HepG2 (cell line): ENCODE results near the gene UNC13D. TPM values are rescaled to one million over a fixed set of nuclear protein-coding genes. Genes with fewer than 3 reads are reported as not detected.
A peak's percentile ranks its signal among the peaks of the same experiment; 100 is the strongest.

Source experiments
- ATAC-seq: fragments of 200-7000 bp; cut with Tn5 transposase; 3 replicates; pipeline ENCODE4 v1.9.1; 2020; ENCODE audit warnings: mild to moderate bottlenecking, moderate library complexity
- BruUV-seq: library from RNA; stranded (reverse); fragments of 400-500 nt; replicated peaks from 2 replicates; lab custom pipeline; 2021; lab: Mats Ljungman, UMichigan
- CTCF ChIA-PET: fragments of 300-600 bp; formaldehyde crosslinking; extraction: SDS; loops from one replicate; lab custom pipeline; 2021; ENCODE audit warnings: low total read pairs, inconsistent platforms, low intra/inter-chr PET ratio; lab: Yijun Ruan, JAX
- POLR2A ChIA-PET: fragments of 350-600 bp; sonication (Branson Sonifier 250); formaldehyde crosslinking; loops from one replicate; lab custom pipeline; 2020; ENCODE audit warnings: antibody characterized with exemption, inconsistent platforms; lab: Yijun Ruan, JAX
- DNase-seq: peaks from one replicate; pipeline ENCODE4 v3.0.0-alpha.2; 2015; ENCODE audit warnings: low spot score
- FAIRE-seq: peaks from 3 replicates; lab custom pipeline; 2011; peaks lifted over from hg19 to GRCh38; lab: Jason Lieb, UNC
- H2AFZ ChIP-seq: one replicate; pipeline ENCODE4 v1.6.1; 2011; ENCODE audit warnings: low read length, inconsistent platforms
- H3K27ac ChIP-seq: fragments of 300-600 bp; 3 replicates; pipeline ENCODE4 v1.8.0; 2011; ENCODE audit warnings: mixed run types, mild to moderate bottlenecking, mixed read lengths, low read length, inconsistent platforms; ENCODE audit not compliant: insufficient read depth; ENCODE audit errors: extremely low read length
- H3K27me3 ChIP-seq, 2 experiments: fragments of 200-600 bp in 1 of 2; 2 replicates in 1 of 2; 3 replicates in 1 of 2; pipeline versions ENCODE4 v1.6.0 to v1.8.0; 2011; ENCODE audit warnings: low read length in 2 of 2, mild to moderate bottlenecking in 2 of 2, moderate library complexity in 2 of 2, inconsistent platforms in 1 of 2; ENCODE audit not compliant: insufficient read depth in 2 of 2, control insufficient read depth in 1 of 2
- H3K36me3 ChIP-seq, 2 experiments: fragments of 200-600 bp in 1 of 2; replicated peaks in 1 of 2; 2 replicates in 1 of 2; 3 replicates in 1 of 2; pipeline versions ENCODE4 v1.5.1 to v1.8.0; 2011; ENCODE audit warnings: low read length in 2 of 2, inconsistent platforms in 1 of 2; ENCODE audit not compliant: insufficient read depth in 2 of 2, control insufficient read depth in 1 of 2
- H3K4me1 ChIP-seq: 2 replicates; pipeline ENCODE4 v1.5.1; 2012; ENCODE audit warnings: low read length, inconsistent platforms; ENCODE audit not compliant: insufficient read depth
- H3K4me2 ChIP-seq: 2 replicates; pipeline ENCODE4 v1.6.0; 2011; ENCODE audit warnings: low read depth, low read length, inconsistent platforms
- H3K4me3 ChIP-seq, 3 experiments: fragments of 200-600 bp in 1 of 3; sonication (generic), shearing (Covaris generic) in 1 of 3; replicated peaks in 1 of 3; 2 replicates each; pipeline ENCODE4 v1.5.1; 2011 to 2016; ENCODE audit warnings: low read length in 3 of 3, inconsistent platforms in 2 of 3, low read depth in 2 of 3, mild to moderate bottlenecking in 2 of 3, control low read depth in 1 of 3, mixed read lengths in 1 of 3; ENCODE audit not compliant: insufficient read depth in 1 of 3
- H3K79me2 ChIP-seq: one replicate; pipeline ENCODE4 v1.6.1; 2011; ENCODE audit warnings: low read length, inconsistent platforms; ENCODE audit not compliant: insufficient read depth
- H3K9ac ChIP-seq: 2 replicates; pipeline ENCODE4 v1.6.0; 2011; ENCODE audit warnings: mild to moderate bottlenecking, low read depth, low read length, inconsistent platforms; ENCODE audit not compliant: insufficient read depth
- H3K9me3 ChIP-seq: 2 replicates; pipeline ENCODE4 v1.5.1; 2012; ENCODE audit warnings: mild to moderate bottlenecking, low read length
- H4K20me1 ChIP-seq: 2 replicates; pipeline ENCODE4 v1.6.0; 2011; ENCODE audit warnings: inconsistent platforms, mild to moderate bottlenecking, low read length, moderate library complexity; ENCODE audit not compliant: insufficient read depth
- CENPX ChIP-seq: sonication (generic); formaldehyde crosslinking; IDR thresholded peaks from 2 replicates; pipeline ENCODE4 v1.9.0; 2021; ENCODE audit warnings: mild to moderate bottlenecking, missing genetic modification reagents, moderate library complexity
- DRAP1 ChIP-seq: IDR thresholded peaks from 2 replicates; pipeline ENCODE4 v1.6.1; 2016; ENCODE audit warnings: missing genetic modification reagents, missing compliant biosample characterization
- EHMT2 ChIP-seq: fragments of 200-600 bp; sonication (generic); IDR thresholded peaks from 2 replicates; pipeline ENCODE4 v1.7.0; 2017; ENCODE audit warnings: antibody characterized with exemption, low read depth, low read length, borderline replicate concordance
- ELK4 ChIP-seq: sonication (generic); formaldehyde crosslinking; IDR thresholded peaks from 2 replicates; pipeline ENCODE4 v1.9.0; 2021; ENCODE audit warnings: missing genetic modification reagents, borderline replicate concordance
- FUBP1 ChIP-seq: sonication (generic); formaldehyde crosslinking; IDR thresholded peaks from 2 replicates; pipeline ENCODE4 v1.5.1; 2020; ENCODE audit warnings: missing genetic modification reagents, mild to moderate bottlenecking, borderline replicate concordance
- IRF1 ChIP-seq: sonication (generic); formaldehyde crosslinking; IDR thresholded peaks from 2 replicates; pipeline ENCODE4 v1.4.0; 2020; ENCODE audit warnings: low read depth, mild to moderate bottlenecking, missing genetic modification reagents
- MED13 ChIP-seq: sonication (generic); formaldehyde crosslinking; IDR thresholded peaks from 2 replicates; pipeline ENCODE4 v1.5.0; 2020; ENCODE audit warnings: missing genetic modification reagents
- NFRKB ChIP-seq: fragments of 450-650 bp; IDR thresholded peaks from 2 replicates; pipeline ENCODE4 v1.6.1; 2017
- PATZ1 ChIP-seq: sonication (generic); formaldehyde crosslinking; IDR thresholded peaks from 2 replicates; pipeline ENCODE4 v1.4.0; 2020; ENCODE audit warnings: missing genetic modification reagents
- RBAK ChIP-seq: sonication (generic); formaldehyde crosslinking; IDR thresholded peaks from 2 replicates; pipeline ENCODE4 v1.5.1; 2020; ENCODE audit warnings: mild to moderate bottlenecking, missing genetic modification reagents
- SMAD3 ChIP-seq: sonication (generic); formaldehyde crosslinking; IDR thresholded peaks from 2 replicates; pipeline ENCODE4 v1.4.0; 2020; ENCODE audit warnings: missing genetic modification reagents
- SMAD9 ChIP-seq: sonication (generic); formaldehyde crosslinking; IDR thresholded peaks from 2 replicates; pipeline ENCODE4 v1.5.1; 2020; ENCODE audit warnings: mild to moderate bottlenecking, missing genetic modification reagents
- ZNF230 ChIP-seq: sonication (generic); formaldehyde crosslinking; IDR thresholded peaks from 2 replicates; pipeline ENCODE4 v1.4.0; 2020; ENCODE audit warnings: mild to moderate bottlenecking, missing genetic modification reagents
- ZNF484 ChIP-seq: sonication (generic); formaldehyde crosslinking; IDR thresholded peaks from 2 replicates; pipeline ENCODE4 v1.5.1; 2020; ENCODE audit warnings: mild to moderate bottlenecking, low read depth, missing genetic modification reagents, borderline replicate concordance
- ZNF678 ChIP-seq: sonication (generic); formaldehyde crosslinking; IDR thresholded peaks from 2 replicates; pipeline ENCODE4 v1.4.0; 2020; ENCODE audit warnings: mild to moderate bottlenecking, missing genetic modification reagents
- ZSCAN31 ChIP-seq: sonication (generic); formaldehyde crosslinking; IDR thresholded peaks from 2 replicates; pipeline ENCODE4 v1.5.0; 2020; ENCODE audit warnings: low read depth, mild to moderate bottlenecking, missing genetic modification reagents
- WGBS: methylation state at CpG from one replicate; pipeline ENCODE4 v1.1.6; 2017; ENCODE audit warnings: low lambda C conversion rate; 5-methylcytosine and 5-hydroxymethylcytosine counted together
- in situ Hi-C: cut with HindIII; loops from 2 replicates; pipeline ENCODE4 v1.10.0; 2017; ENCODE audit warnings: low pct_unique_long_range_greater_than_20kb; ENCODE audit not compliant: extremely low pct_ligation_motif_present
- intact Hi-C: fragments of 100-400 bp; cut with micrococcal nuclease; formaldehyde crosslinking; loops from one replicate; pipeline ENCODE4 v1.10.0; 2022; ENCODE audit not compliant: unreplicated experiment
- polyA plus RNA-seq, 8 experiments: library from polyadenylated mRNA; depleted of rRNA in 3 of 8; stranded (reverse) in 7 of 8; unstranded in 1 of 8; fragments of >200 nt; fragmentation: Illumina TruSeq in 4 of 8; extraction: Trizol in 4 of 8; gene quantifications; 2 replicates each; pipeline versions ENCODE4 v1.2.1 to v1.2.3, GENCODE V29; 2011 to 2016; ENCODE audit warnings: low read depth in 4 of 8, missing spikeins in 1 of 8, mixed read lengths in 1 of 8; ENCODE audit not compliant: insufficient read depth in 1 of 8
- total RNA-seq, 5 experiments: library from RNA; depleted of rRNA; stranded (reverse); fragments of >200 nt; fragmentation: Illumina TruSeq; extraction: Trizol; gene quantifications; 2 replicates each; pipeline ENCODE4 v1.2.3, GENCODE V29; 2016; ENCODE audit warnings: low read depth in 1 of 5

UNC13D gene
- total and polyA plus RNA-seq, 2 of the 13 experiments (the other 11 are each of a cell fraction or from before 2014, with no cell fraction given): 29.7 to 42.7 TPM

- peaks cover 46% of the 10 kb centered on the region for H3K4me1 ChIP-seq
- ATAC-seq (peak; percentile 54), DNase-seq (peak; percentile 68), FAIRE-seq (no peak)
- no TSS peak for BruUV-seq
- no peak overlapping the region for H2AFZ ChIP-seq
- peak overlapping the region; percentile 71 to 84 (median 84) for H3K4me3 ChIP-seq
- H3K9ac ChIP-seq: peak overlapping the region; percentile 97
- intact Hi-C loops: loop anchor here (2.0 kb wide), 1 partner anchor 23 kb away; the partner anchor contains the start of gene WBP2
- ChIA-PET POLR2A (interaction anchor here (0.6 to 13.8 kb wide), 18 partner anchors 11 to 128 kb away, joined by 4 to 454 read pairs (median 26); partner anchors contain the start of genes ACOX1, CDK3, GALK1 and MRPL38), CTCF (interaction anchor here (1.1 to 1.7 kb wide), 2 partner anchors 17 to 22 kb away, joined by 3 to 5 read pairs; no protein-coding TSS in a partner anchor)
- peak overlapping the region; percentile 98 for H3K4me2 ChIP-seq
- in situ Hi-C loops: no loop called here
- no peaks in the 10 kb centered on the region; the same call in 1 of the 2 replicates for H4K20me1 ChIP-seq
- H3K79me2 ChIP-seq: peaks cover 21% of the 10 kb centered on the region
- 2% methylated on average over 25 of the region's 56 CpGs for WGBS
- peak overlapping the region; percentile 99 for H3K27ac ChIP-seq
- no peaks in the 10 kb centered on the region for H3K27me3 ChIP-seq
- H3K9me3 ChIP-seq: no peaks in the 10 kb centered on the region
- H3K36me3 ChIP-seq: peaks cover 3 to 18% of the 10 kb centered on the region in 2 experiments; a peak in 4 of 5 replicates
- TF ChIP-seq ZNF678 (CRISPR knock-in tag) (no peak), ZNF484 (CRISPR knock-in tag) (0 out of 2 replicates have a peak, but pooled peaks have one; percentile 78), IRF1 (CRISPR knock-in tag) (0 out of 2 replicates have a peak, but pooled peaks have one; percentile 74), ELK4 (CRISPR knock-in tag) (peak; percentile 72; the same call in 1 of the 2 replicates), EHMT2 (no peak), NFRKB (no peak), DRAP1 (CRISPR knock-in tag) (no peak), SMAD9 (CRISPR knock-in tag) (no peak), FUBP1 (CRISPR knock-in tag) (no peak), MED13 (CRISPR knock-in tag) (peak; percentile 62; the same call in 1 of the 2 replicates), ZSCAN31 (CRISPR knock-in tag) (peak; percentile 48; the same call in 1 of the 2 replicates), ZNF230 (CRISPR knock-in tag) (no peak; the same call in 1 of the 2 replicates), SMAD3 (CRISPR knock-in tag) (no peak), RBAK (CRISPR knock-in tag) (no peak), PATZ1 (peak; percentile 32; the same call in 1 of the 2 replicates), CENPX (no peak)
These were observed 33.6 kb upstream of the UNC13D start for GRCh38 chr17:75877752-75878173.
